Karpas-422 (cell line): Measurements from ENCODE around the gene HELZ. TPM values are rescaled to one million over a fixed set of nuclear protein-coding genes. Genes with fewer than 3 reads are reported as not detected.

ENCODE experiments used
- DNase-seq: peaks from one replicate; pipeline ENCODE4 v3.0.0-alpha.2; 2015
- H2AFZ ChIP-seq: fragments of 200-600 bp; sonication (generic); 2 replicates; pipeline ENCODE4 v1.6.1; 2014; ENCODE audit warnings: antibody characterized with exemption, low read length, mixed read lengths
- H3K27ac ChIP-seq: fragments of 200-600 bp; sonication (generic); 2 replicates; pipeline ENCODE4 v1.5.1; 2014; ENCODE audit warnings: mild to moderate bottlenecking, low read length, moderate library complexity
- H3K27me3 ChIP-seq: fragments of 200-600 bp; sonication (generic); 2 replicates; pipeline ENCODE4 v1.6.1; 2014; ENCODE audit warnings: low read length, mixed read lengths
- H3K36me3 ChIP-seq: fragments of 200-600 bp; sonication (generic); 2 replicates; pipeline ENCODE4 v1.6.1; 2014; ENCODE audit warnings: low read length, mixed read lengths; ENCODE audit not compliant: insufficient read depth
- H3K4me1 ChIP-seq: fragments of 200-600 bp; sonication (generic); 2 replicates; pipeline ENCODE4 v1.6.1; 2014; ENCODE audit warnings: mild to moderate bottlenecking, low read length, mixed read lengths
- H3K4me2 ChIP-seq: fragments of 200-600 bp; sonication (generic); 2 replicates; pipeline ENCODE4 v1.6.1; 2014; ENCODE audit warnings: low read length, low read depth, mild to moderate bottlenecking; ENCODE audit not compliant: poor library complexity, severe bottlenecking
- H3K4me3 ChIP-seq: fragments of 200-600 bp; sonication (generic); 2 replicates; pipeline ENCODE4 v1.5.1; 2014; ENCODE audit warnings: mild to moderate bottlenecking, antibody characterized with exemption, low read length, mixed read lengths
- H3K79me2 ChIP-seq: fragments of 200-600 bp; sonication (generic); 2 replicates; pipeline ENCODE4 v1.6.1; 2014; ENCODE audit warnings: mild to moderate bottlenecking, low read length, mixed read lengths
- H3K9ac ChIP-seq: fragments of 200-600 bp; sonication (generic); 2 replicates; pipeline ENCODE4 v1.6.0; 2014; ENCODE audit warnings: low read length
- H3K9me2 ChIP-seq: fragments of 200-600 bp; sonication (generic), shearing (Covaris generic); replicated peaks from 2 replicates; pipeline ENCODE4 v1.6.0; 2014; ENCODE audit warnings: mild to moderate bottlenecking, low read length, moderate library complexity; ENCODE audit not compliant: insufficient read depth
- H3K9me3 ChIP-seq: fragments of 300-700, 200-600 bp; sonication (generic); 2 replicates; pipeline ENCODE4 v1.6.1; 2014; ENCODE audit warnings: low read length, mixed read lengths
- H4K20me1 ChIP-seq: fragments of 200-600 bp; sonication (generic); 2 replicates; pipeline ENCODE4 v1.6.1; 2014; ENCODE audit warnings: mild to moderate bottlenecking, antibody characterized with exemption, low read length, low read depth; ENCODE audit not compliant: insufficient read depth
- total RNA-seq: library from RNA; depleted of rRNA; stranded (reverse); fragments of >200 nt; shearing (Covaris generic); gene quantifications from 2 replicates; pipeline ENCODE4 v1.2.3, GENCODE V29; 2014; ENCODE audit warnings: low replicate concordance

The HELZ gene
- total RNA-seq, 1 experiment from 2014 or later = 77.9 TPM

DNA sequence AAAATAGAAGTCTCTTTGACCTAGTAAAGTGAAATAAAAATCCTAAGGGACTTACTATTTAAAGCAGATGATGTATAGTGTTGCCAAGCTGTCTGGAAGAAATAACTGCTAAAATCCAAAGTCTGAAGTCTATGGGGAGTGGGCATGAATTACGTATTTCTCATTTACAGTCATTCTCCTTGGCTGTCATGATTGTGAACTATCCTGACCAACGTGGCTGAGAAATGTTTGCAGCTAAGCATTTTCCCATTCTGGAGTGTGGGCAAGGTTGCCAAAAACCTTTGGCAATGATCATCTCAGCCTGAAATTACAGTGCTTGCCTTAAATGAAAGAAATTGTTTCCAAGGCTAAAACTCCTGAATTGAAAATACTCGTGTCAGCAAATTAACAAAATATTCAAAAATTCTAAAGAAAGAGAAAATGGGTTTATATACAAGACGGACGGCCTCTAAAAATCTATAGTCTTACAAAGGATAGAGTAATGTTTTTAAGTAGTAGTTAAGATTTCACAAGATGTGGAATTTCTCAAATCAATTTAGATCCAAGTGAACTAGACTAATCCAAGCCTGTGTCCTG lies 123.6 kb downstream of the HELZ start:
- no peak overlapping the region for H3K9ac ChIP-seq
- no peak overlapping the region for H3K27ac ChIP-seq
- peaks cover 17% of the 10 kb centered on the region; the same call in 1 of the 2 replicates for H3K79me2 ChIP-seq
- H3K36me3 ChIP-seq = peaks cover 58% of the 10 kb centered on the region
- no peak for DNase-seq
- no peaks in the 10 kb centered on the region for H3K9me2 ChIP-seq
- no peak overlapping the region for H3K4me2 ChIP-seq
- H2AFZ ChIP-seq = no peak overlapping the region
- H3K27me3 ChIP-seq = no peaks in the 10 kb centered on the region
- no peaks in the 10 kb centered on the region for H4K20me1 ChIP-seq
- H3K4me1 ChIP-seq = no peaks in the 10 kb centered on the region
- H3K4me3 ChIP-seq = no peak overlapping the region
- 0 out of 2 replicates have a peak, but pooled peaks cover 3% of the 10 kb centered on the region for H3K9me3 ChIP-seq

GRCh38 chr17:67119102-67119501 lies 125.9 kb downstream of the HELZ start:
- Histone ChIP-seq H3K9me2 (no peaks in the 10 kb centered on the region), H2AFZ (no peak overlapping the region), H3K36me3 (peaks cover 53% of the 10 kb centered on the region), H3K9ac (no peak overlapping the region), H3K9me3 (0 out of 2 replicates have a peak, but pooled peaks cover 3% of the 10 kb centered on the region), H3K4me3 (no peak overlapping the region), H3K79me2 (peaks cover 23% of the 10 kb centered on the region; the same call in 1 of the 2 replicates), H3K4me1 (no peaks in the 10 kb centered on the region), H3K27me3 (no peaks in the 10 kb centered on the region), H4K20me1 (no peaks in the 10 kb centered on the region), H3K27ac (no peak overlapping the region), H3K4me2 (no peak overlapping the region)
- DNase-seq = no peak

GRCh38 chr17:67116045-67116575 lies 128.9 kb downstream of the HELZ start:
- no peak overlapping the region for H2AFZ ChIP-seq
- no peak overlapping the region for H3K4me2 ChIP-seq
- peaks cover 26% of the 10 kb centered on the region; the same call in 1 of the 2 replicates for H3K79me2 ChIP-seq
- H3K4me3 ChIP-seq = no peak overlapping the region
- no peak overlapping the region for H3K27ac ChIP-seq
- no peak overlapping the region for H3K9ac ChIP-seq
- H4K20me1 ChIP-seq = no peaks in the 10 kb centered on the region
- no peak for DNase-seq
- 0 out of 2 replicates have a peak, but pooled peaks cover 3% of the 10 kb centered on the region for H3K9me3 ChIP-seq
- no peaks in the 10 kb centered on the region for H3K9me2 ChIP-seq
- H3K4me1 ChIP-seq = no peaks in the 10 kb centered on the region
- H3K36me3 ChIP-seq = peaks cover 47% of the 10 kb centered on the region
- H3K27me3 ChIP-seq = no peaks in the 10 kb centered on the region

GRCh38 chr17:67115401-67115800 lies 129.6 kb downstream of the HELZ start:
- H3K4me1 ChIP-seq = no peaks in the 10 kb centered on the region
- no peak overlapping the region for H3K4me2 ChIP-seq
- H2AFZ ChIP-seq = no peak overlapping the region
- H3K36me3 ChIP-seq = peaks cover 40% of the 10 kb centered on the region
- no peak overlapping the region for H3K4me3 ChIP-seq
- H3K27ac ChIP-seq = no peak overlapping the region
- no peaks in the 10 kb centered on the region for H3K9me2 ChIP-seq
- H3K27me3 ChIP-seq = no peaks in the 10 kb centered on the region
- H3K79me2 ChIP-seq = peaks cover 26% of the 10 kb centered on the region; the same call in 1 of the 2 replicates
- H4K20me1 ChIP-seq = no peaks in the 10 kb centered on the region
- H3K9ac ChIP-seq = no peak overlapping the region
- H3K9me3 ChIP-seq = 0 out of 2 replicates have a peak, but pooled peaks cover 3% of the 10 kb centered on the region
- no peak for DNase-seq

GRCh38 chr17:67113486-67113885 lies 131.5 kb downstream of the HELZ start:
- Histone ChIP-seq H3K79me2 (peaks cover 26% of the 10 kb centered on the region; the same call in 1 of the 2 replicates), H3K36me3 (peaks cover 34% of the 10 kb centered on the region), H3K27ac (no peak overlapping the region), H4K20me1 (no peaks in the 10 kb centered on the region), H3K9me2 (no peaks in the 10 kb centered on the region), H3K9ac (no peak overlapping the region), H3K27me3 (no peaks in the 10 kb centered on the region), H3K4me2 (no peak overlapping the region), H3K4me1 (no peaks in the 10 kb centered on the region; the same call in 1 of the 2 replicates), H3K4me3 (no peak overlapping the region), H3K9me3 (0 out of 2 replicates have a peak, but pooled peaks cover 3% of the 10 kb centered on the region), H2AFZ (no peak overlapping the region)
- no peak for DNase-seq

DNA sequence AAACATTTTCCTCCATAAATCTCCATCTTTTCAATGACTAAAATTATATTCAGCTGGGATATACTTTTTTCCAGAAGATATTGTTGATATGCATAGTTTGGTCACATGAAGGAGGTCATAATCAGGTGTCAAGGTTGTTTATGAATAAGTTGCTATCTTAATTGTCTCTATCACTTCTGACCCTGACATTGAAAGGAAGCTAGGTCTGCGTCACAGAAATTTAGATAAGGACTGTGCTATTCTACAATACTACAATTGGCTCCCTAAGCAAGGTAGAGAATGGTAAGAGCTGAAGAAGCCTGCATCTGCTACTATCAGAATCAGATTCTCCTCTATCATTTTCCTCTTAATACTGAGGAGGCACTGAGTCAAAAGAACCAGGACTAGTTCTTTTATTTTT lies 133.2 kb downstream of the HELZ start:
- Histone ChIP-seq H3K79me2 (peaks cover 19% of the 10 kb centered on the region; the same call in 1 of the 2 replicates), H3K9ac (no peak overlapping the region), H3K9me3 (no peaks in the 10 kb centered on the region), H2AFZ (no peak overlapping the region), H3K27ac (no peak overlapping the region), H3K4me3 (no peak overlapping the region), H3K36me3 (peaks cover 35% of the 10 kb centered on the region), H3K4me2 (no peak overlapping the region), H3K9me2 (no peaks in the 10 kb centered on the region), H4K20me1 (no peaks in the 10 kb centered on the region), H3K27me3 (no peaks in the 10 kb centered on the region), H3K4me1 (no peaks in the 10 kb centered on the region; the same call in 1 of the 2 replicates)
- no peak for DNase-seq

- Histone ChIP-seq H3K27me3 (no peaks in the 10 kb centered on the region), H3K79me2 (peaks cover 15% of the 10 kb centered on the region; the same call in 1 of the 2 replicates), H3K4me2 (no peak overlapping the region), H3K9me2 (no peaks in the 10 kb centered on the region), H3K4me3 (no peak overlapping the region), H2AFZ (no peak overlapping the region), H3K9me3 (no peaks in the 10 kb centered on the region), H4K20me1 (no peaks in the 10 kb centered on the region), H3K9ac (no peak overlapping the region), H3K27ac (no peak overlapping the region), H3K4me1 (no peaks in the 10 kb centered on the region; the same call in 1 of the 2 replicates), H3K36me3 (peaks cover 31% of the 10 kb centered on the region)
- DNase-seq = no peak
These were observed 133.7 kb downstream of the HELZ start for GRCh38 chr17:67111327-67111726.

GRCh38 chr17:67110619-67111018 lies 134.4 kb downstream of the HELZ start:
- no peak overlapping the region for H3K4me3 ChIP-seq
- H3K36me3 ChIP-seq = peaks cover 34% of the 10 kb centered on the region

More at GRCh38 chr17:67110619-67111018, 134.4 kb downstream of the HELZ start:
- Histone ChIP-seq H3K4me2 (no peak overlapping the region), H3K4me1 (no peaks in the 10 kb centered on the region; the same call in 1 of the 2 replicates), H2AFZ (no peak overlapping the region), H3K27ac (no peak overlapping the region), H3K27me3 (no peaks in the 10 kb centered on the region), H4K20me1 (no peaks in the 10 kb centered on the region), H3K9ac (no peak overlapping the region), H3K9me3 (no peaks in the 10 kb centered on the region), H3K79me2 (peaks cover 12% of the 10 kb centered on the region; the same call in 1 of the 2 replicates), H3K9me2 (no peaks in the 10 kb centered on the region)
- DNase-seq = no peak
